Activated T-cell treated with anti-CD3 and anti-CD28 coated beads for 48 hours (primary cell): ENCODE measurements around the gene GPR137C.

Experiments
- DNase-seq: peaks from one replicate; pipeline ENCODE4 v3.0.0-alpha.2; 2020; ENCODE audit warnings: low read depth

The GPR137C gene

GRCh38 chr14:52552063-52552988 lies at the start of gene GPR137C, which contains the start of gene TXNDC16:
GPR137C (plus strand) TSS chr14:52552836; CDS start chr14:52553148, 312 bp downstream.
TXNDC16 (minus strand) TSS chr14:52552505; CDS start chr14:52543557, 8,948 bp downstream.
- peak; percentile 98 for DNase-seq

- DNase-seq: no peak
These were observed 39.4 kb upstream of the GPR137C start for GRCh38 chr14:52513249-52513648.

- DNase-seq: no peak
These were observed 38.4 kb upstream of the GPR137C start for GRCh38 chr14:52514046-52514811.

GRCh38 chr14:52522033-52522432 lies 30.6 kb upstream of the GPR137C start:
- no peak for DNase-seq

GRCh38 chr14:52522581-52523345 lies 29.9 kb upstream of the GPR137C start:
- no peak for DNase-seq

GRCh38 chr14:52527052-52527451 lies 25.6 kb upstream of the GPR137C start:
- no peak for DNase-seq

- DNase-seq: no peak
These were observed 21.2 kb upstream of the GPR137C start for GRCh38 chr14:52531481-52531880.

GRCh38 chr14:52536269-52536668 lies 16.4 kb upstream of the GPR137C start:
- DNase-seq: no peak

- no peak for DNase-seq
These were observed 14.0 kb upstream of the GPR137C start for GRCh38 chr14:52538623-52539022.

- DNase-seq: no peak
These were observed 6.9 kb upstream of the GPR137C start for GRCh38 chr14:52545584-52546317.

- no peak for DNase-seq
These were observed 6.3 kb upstream of the GPR137C start for GRCh38 chr14:52546318-52546670.

GRCh38 chr14:52547027-52547426 lies 5.6 kb upstream of the GPR137C start:
- no peak for DNase-seq

GRCh38 chr14:52547526-52547925 lies 5.1 kb upstream of the GPR137C start:
- DNase-seq: no peak

- DNase-seq: no peak
These were observed 2.0 kb upstream of the GPR137C start for GRCh38 chr14:52550661-52551060.

- no peak for DNase-seq
These were observed 1.4 kb upstream of the GPR137C start for GRCh38 chr14:52551205-52551604.

- no peak for DNase-seq
These were observed 957 bp upstream of the GPR137C start for GRCh38 chr14:52551696-52552062.

- DNase-seq: peak; percentile 41
These were observed 500 bp downstream of the GPR137C start for GRCh38 chr14:52553002-52553670.

- DNase-seq: peak; percentile 64
These were observed 1.3 kb downstream of the GPR137C start for GRCh38 chr14:52553671-52554575.

GRCh38 chr14:52558688-52559087 lies 6.1 kb downstream of the GPR137C start:
- no peak for DNase-seq

GRCh38 chr14:52563120-52563519 lies 10.5 kb downstream of the GPR137C start:
- no peak for DNase-seq
